ENCODE data around the gene CDYL. TPM values are rescaled to one million over a fixed set of nuclear protein-coding genes. Genes with fewer than 3 reads are reported as not detected.

Gene CDYL
- polyA plus RNA-seq, 4 donors: 6.2 to 15.4 (median 7.4) TPM

Other genes with a start within 250 kb of the CDYL start
- 10 to 100 TPM in 2 of 4 donors, 1 to 10 TPM in 2; 2.2 to 10.6 (median 6.4) TPM for gene RPP40, start 227.6 kb downstream of the CDYL start, polyA plus RNA-seq